Panc1 (cell line): ENCODE data around the gene FAM229A. TPM values are rescaled to one million over a fixed set of nuclear protein-coding genes. Genes with fewer than 3 reads are reported as not detected.

ENCODE experiments used
- ATAC-seq: fragments of 200-7000 bp; cut with Tn5 transposase; 2 replicates; pipeline ENCODE4 v1.9.1; 2020; ENCODE audit warnings: mild to moderate bottlenecking, moderate library complexity
- BruUV-seq: library from RNA; stranded (reverse); fragments of 400-500 nt; replicated peaks from 2 replicates; lab custom pipeline; 2021; lab: Mats Ljungman, UMichigan
- CTCF ChIA-PET: fragments of 300-600 bp; sonication (Branson Sonifier 250); formaldehyde crosslinking; loops from one replicate; lab custom pipeline; 2022; ENCODE audit warnings: antibody characterized with exemption; lab: Charles Lee
- POLR2A ChIA-PET: fragments of 300-600 bp; sonication (Branson Sonifier 250); formaldehyde crosslinking; loops from one replicate; lab custom pipeline; 2022; ENCODE audit warnings: antibody characterized with exemption; lab: Charles Lee
- DNase-seq: peaks from one replicate; pipeline ENCODE4 v3.0.0-alpha.2; 2010; ENCODE audit warnings: low read depth, low spot score
- H3K27ac ChIP-seq: 2 replicates; pipeline ENCODE4 v1.5.1; 2011; ENCODE audit warnings: mild to moderate bottlenecking, low read length, inconsistent platforms
- H3K27me3 ChIP-seq: fragments of 200-500 bp; sonication (Bioruptor generic); 2 replicates; pipeline ENCODE4 v1.6.0; 2014; ENCODE audit warnings: low read length, inconsistent platforms; ENCODE audit not compliant: control insufficient read depth, insufficient read depth
- H3K36me3 ChIP-seq: fragments of 200-500 bp; sonication (Bioruptor generic); 2 replicates; pipeline ENCODE4 v1.5.1; 2014; ENCODE audit warnings: inconsistent platforms, mild to moderate bottlenecking, low read length, moderate library complexity; ENCODE audit not compliant: control insufficient read depth, insufficient read depth
- H3K4me1 ChIP-seq: 2 replicates; pipeline ENCODE4 v1.5.1; 2011; ENCODE audit warnings: inconsistent platforms, mild to moderate bottlenecking, low read length, moderate library complexity; ENCODE audit not compliant: control insufficient read depth, insufficient read depth
- H3K4me3 ChIP-seq, 2 experiments: 2 replicates each; pipeline ENCODE4 v1.5.1; 2011 to 2012; ENCODE audit warnings: low read depth in 2 of 2, low read length in 2 of 2, mild to moderate bottlenecking in 2 of 2, inconsistent platforms in 1 of 2, moderate library complexity in 1 of 2
- H3K9me3 ChIP-seq: fragments of 200-500 bp; sonication (Bioruptor generic); 2 replicates; pipeline ENCODE4 v1.5.1; 2014; ENCODE audit warnings: low read depth, mild to moderate bottlenecking, inconsistent platforms, low read length, moderate library complexity; ENCODE audit not compliant: control insufficient read depth, insufficient read depth
- POLR2AphosphoS5 ChIP-seq: IDR thresholded peaks from 2 replicates; pipeline ENCODE4 v1.6.1; 2012; ENCODE audit warnings: mild to moderate bottlenecking, low read depth, low read length, moderate library complexity
- SIN3A ChIP-seq: IDR thresholded peaks from 2 replicates; pipeline ENCODE4 v1.6.1; 2012; ENCODE audit warnings: low read depth, mild to moderate bottlenecking, low read length, moderate library complexity, borderline replicate concordance; ENCODE audit not compliant: insufficient read depth
- TCF7L2 ChIP-seq: IDR thresholded peaks from 2 replicates; pipeline ENCODE4 v1.6.1; 2011; ENCODE audit warnings: mild to moderate bottlenecking, low read depth, low read length, inconsistent platforms
- in situ Hi-C: cut with HindIII; loops from 2 replicates; pipeline ENCODE4 v1.10.0; 2016; ENCODE audit warnings: low sequenced_read_pairs, low pct_unique_long_range_greater_than_20kb
- intact Hi-C: fragments of 100-400 bp; cut with micrococcal nuclease; formaldehyde crosslinking; loops from one replicate; pipeline ENCODE4 v1.10.0; 2022; ENCODE audit not compliant: unreplicated experiment
- total RNA-seq: library from RNA; stranded (reverse); gene quantifications from one replicate; pipeline ENCODE4 v1.2.1, GENCODE V29; 2021; ENCODE audit not compliant: unreplicated experiment
- TF ChIP-seq, protein P1 (sequence below): fragments of 450-650 bp; IDR thresholded peaks from 2 replicates; pipeline ENCODE4 v1.5.1; 2017; ENCODE audit warnings: mild to moderate bottlenecking
- TF ChIP-seq, protein P2 (sequence below), 2 experiments: IDR thresholded peaks; 2 replicates each; pipeline ENCODE4 v1.6.1; 2011 to 2012; ENCODE audit warnings: low read depth in 2 of 2, control low read depth in 1 of 2, low read length in 1 of 2, mild to moderate bottlenecking in 1 of 2, moderate library complexity in 1 of 2; ENCODE audit not compliant: insufficient read depth in 1 of 2

The FAM229A gene
- total RNA-seq, 1 experiment from 2014 or later = 6.7 TPM

DNA sequence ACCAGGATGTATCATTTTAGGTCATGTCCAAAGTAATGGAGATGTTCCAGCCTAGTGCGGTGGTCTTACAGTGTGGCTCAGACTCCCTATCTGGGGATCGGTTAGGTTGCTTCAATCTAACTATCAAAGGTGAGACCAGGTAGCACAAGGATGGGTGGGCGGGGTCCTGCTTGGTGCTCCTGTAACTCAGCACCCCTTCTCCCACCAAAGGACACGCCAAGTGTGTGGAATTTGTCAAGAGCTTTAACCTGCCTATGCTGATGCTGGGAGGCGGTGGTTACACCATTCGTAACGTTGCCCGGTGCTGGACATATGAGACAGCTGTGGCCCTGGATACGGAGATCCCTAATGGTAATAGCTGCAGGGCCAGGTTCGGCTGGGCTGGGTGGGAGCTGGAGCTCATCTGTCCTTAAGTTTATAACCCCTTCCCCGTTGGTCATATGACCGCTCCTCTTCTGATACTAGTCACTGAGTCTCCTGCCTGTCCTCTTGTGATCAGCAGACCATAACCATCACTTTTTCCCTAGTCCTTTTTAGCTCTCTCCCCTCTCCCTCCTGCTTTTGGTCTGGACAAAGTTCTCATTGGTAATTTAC lies 31.6 kb downstream of the FAM229A start:
- ChIA-PET POLR2A (no interaction called here), CTCF (interaction anchor here (0.5 kb wide), 1 partner anchor 115 kb away, joined by 3 read pairs; no protein-coding TSS in a partner anchor)

DNA sequence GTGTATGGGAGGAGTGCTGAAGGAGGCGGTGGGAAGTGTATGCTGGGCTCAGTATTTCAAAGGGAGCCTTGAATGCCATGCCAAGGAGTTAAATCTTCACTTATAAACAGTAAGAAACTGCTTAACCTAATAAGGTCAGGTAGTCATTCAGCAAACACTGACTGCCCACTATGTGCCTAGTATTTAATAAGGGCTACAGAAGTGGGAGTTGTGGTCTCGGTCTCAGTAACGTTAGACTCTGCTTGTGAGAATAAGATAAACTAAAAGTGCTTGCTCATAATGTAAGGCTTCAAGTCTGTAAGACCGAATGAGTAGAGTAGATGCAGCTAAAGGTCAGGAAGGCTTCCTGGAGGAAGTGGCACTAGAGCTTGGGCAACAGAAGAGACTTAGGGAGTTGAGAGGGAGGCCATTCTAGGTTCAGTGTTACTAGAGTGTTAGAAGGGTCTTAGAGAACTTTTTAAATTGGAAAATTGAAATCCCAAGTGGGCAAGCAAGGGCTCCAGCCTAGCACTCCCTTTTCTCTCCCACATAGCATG lies 32.3 kb downstream of the FAM229A start:
- TSS peak; percentile 43 for BruUV-seq
- Histone ChIP-seq H3K27me3 (no peaks in the 10 kb centered on the region), H3K27ac (no peak overlapping the region), H3K4me3 (no peak overlapping the region), H3K9me3 (no peaks in the 10 kb centered on the region), H3K36me3 (peaks cover 40% of the 10 kb centered on the region), H3K4me1 (peaks cover 21% of the 10 kb centered on the region)
- ChIA-PET CTCF (no interaction called here), POLR2A (interaction anchor here (0.5 kb wide), 1 partner anchor 14 kb away, joined by 3 read pairs; no protein-coding TSS in a partner anchor)
- intact Hi-C loops = no loop called here
- no peak for TF ChIP-seq SIN3A
- TF ChIP-seq TCF7L2 = no peak
- TF ChIP-seq, protein P1, sequence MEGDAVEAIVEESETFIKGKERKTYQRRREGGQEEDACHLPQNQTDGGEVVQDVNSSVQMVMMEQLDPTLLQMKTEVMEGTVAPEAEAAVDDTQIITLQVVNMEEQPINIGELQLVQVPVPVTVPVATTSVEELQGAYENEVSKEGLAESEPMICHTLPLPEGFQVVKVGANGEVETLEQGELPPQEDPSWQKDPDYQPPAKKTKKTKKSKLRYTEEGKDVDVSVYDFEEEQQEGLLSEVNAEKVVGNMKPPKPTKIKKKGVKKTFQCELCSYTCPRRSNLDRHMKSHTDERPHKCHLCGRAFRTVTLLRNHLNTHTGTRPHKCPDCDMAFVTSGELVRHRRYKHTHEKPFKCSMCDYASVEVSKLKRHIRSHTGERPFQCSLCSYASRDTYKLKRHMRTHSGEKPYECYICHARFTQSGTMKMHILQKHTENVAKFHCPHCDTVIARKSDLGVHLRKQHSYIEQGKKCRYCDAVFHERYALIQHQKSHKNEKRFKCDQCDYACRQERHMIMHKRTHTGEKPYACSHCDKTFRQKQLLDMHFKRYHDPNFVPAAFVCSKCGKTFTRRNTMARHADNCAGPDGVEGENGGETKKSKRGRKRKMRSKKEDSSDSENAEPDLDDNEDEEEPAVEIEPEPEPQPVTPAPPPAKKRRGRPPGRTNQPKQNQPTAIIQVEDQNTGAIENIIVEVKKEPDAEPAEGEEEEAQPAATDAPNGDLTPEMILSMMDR = no peak
- TF ChIP-seq, protein P2, sequence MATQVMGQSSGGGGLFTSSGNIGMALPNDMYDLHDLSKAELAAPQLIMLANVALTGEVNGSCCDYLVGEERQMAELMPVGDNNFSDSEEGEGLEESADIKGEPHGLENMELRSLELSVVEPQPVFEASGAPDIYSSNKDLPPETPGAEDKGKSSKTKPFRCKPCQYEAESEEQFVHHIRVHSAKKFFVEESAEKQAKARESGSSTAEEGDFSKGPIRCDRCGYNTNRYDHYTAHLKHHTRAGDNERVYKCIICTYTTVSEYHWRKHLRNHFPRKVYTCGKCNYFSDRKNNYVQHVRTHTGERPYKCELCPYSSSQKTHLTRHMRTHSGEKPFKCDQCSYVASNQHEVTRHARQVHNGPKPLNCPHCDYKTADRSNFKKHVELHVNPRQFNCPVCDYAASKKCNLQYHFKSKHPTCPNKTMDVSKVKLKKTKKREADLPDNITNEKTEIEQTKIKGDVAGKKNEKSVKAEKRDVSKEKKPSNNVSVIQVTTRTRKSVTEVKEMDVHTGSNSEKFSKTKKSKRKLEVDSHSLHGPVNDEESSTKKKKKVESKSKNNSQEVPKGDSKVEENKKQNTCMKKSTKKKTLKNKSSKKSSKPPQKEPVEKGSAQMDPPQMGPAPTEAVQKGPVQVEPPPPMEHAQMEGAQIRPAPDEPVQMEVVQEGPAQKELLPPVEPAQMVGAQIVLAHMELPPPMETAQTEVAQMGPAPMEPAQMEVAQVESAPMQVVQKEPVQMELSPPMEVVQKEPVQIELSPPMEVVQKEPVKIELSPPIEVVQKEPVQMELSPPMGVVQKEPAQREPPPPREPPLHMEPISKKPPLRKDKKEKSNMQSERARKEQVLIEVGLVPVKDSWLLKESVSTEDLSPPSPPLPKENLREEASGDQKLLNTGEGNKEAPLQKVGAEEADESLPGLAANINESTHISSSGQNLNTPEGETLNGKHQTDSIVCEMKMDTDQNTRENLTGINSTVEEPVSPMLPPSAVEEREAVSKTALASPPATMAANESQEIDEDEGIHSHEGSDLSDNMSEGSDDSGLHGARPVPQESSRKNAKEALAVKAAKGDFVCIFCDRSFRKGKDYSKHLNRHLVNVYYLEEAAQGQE (IDR thresholded peaks at IDR 0.05; ENCODE audit: insufficient read depth in 1 of 2, low read depth in 2 of 2, low read length in 1 of 2) = no peak
- no peak for TF ChIP-seq POLR2AphosphoS5
- ATAC-seq (no peak), DNase-seq (no peak)
- in situ Hi-C loops = no loop called here

More for the DNA sequence above, 31.6 kb downstream of the FAM229A start:
- TF ChIP-seq, protein P1 = no peak
- TF ChIP-seq POLR2AphosphoS5 = no peak
- no peak for TF ChIP-seq SIN3A
- TF ChIP-seq, protein P2 (IDR thresholded peaks at IDR 0.05; ENCODE audit: insufficient read depth in 1 of 2, low read depth in 2 of 2, low read length in 1 of 2) = no peak
- no peak for TF ChIP-seq TCF7L2
- Histone ChIP-seq H3K4me1 (peaks cover 21% of the 10 kb centered on the region), H3K27me3 (no peaks in the 10 kb centered on the region), H3K9me3 (no peaks in the 10 kb centered on the region), H3K36me3 (peaks cover 35% of the 10 kb centered on the region), H3K4me3 (no peak overlapping the region), H3K27ac (no peak overlapping the region)
- no peak for DNase-seq
- in situ Hi-C loops (no loop called here), intact Hi-C loops (no loop called here)
- ATAC-seq = no peak
- no TSS peak for BruUV-seq
